ENCODE data around the gene ANKRD40. TPM values are rescaled to one million over a fixed set of nuclear protein-coding genes. Genes with fewer than 3 reads are reported as not detected.
A peak's percentile ranks its signal among the peaks of the same experiment; 100 is the strongest.

The ANKRD40 gene
- total RNA-seq, 1 experiment from 2014 or later, result 45.3 TPM

GRCh38 chr17:50739098-50739497, 31.4 kb upstream of the ANKRD40 start:
- Mint-ChIP-seq H3K27ac (0 out of 2 replicates have a peak overlapping the region, but pooled peaks have one; percentile 15), H3K36me3 (peaks cover 69% of the 10 kb centered on the region), H3K9me3 (no peaks in the 10 kb centered on the region), H3K4me3 (no peak overlapping the region), H3K27me3 (ENCODE audit: low read depth) (no peaks in the 10 kb centered on the region), H3K4me1 (no peaks in the 10 kb centered on the region; the same call in 1 of the 2 replicates)
- ATAC-seq (no peak), DNase-seq (ENCODE audit: low spot score) (no peak)
- ChIA-PET CTCF (interaction anchor here (0.9 kb wide), 1 partner anchor 113 kb away, joined by 3 read pairs; no protein-coding TSS in a partner anchor), POLR2A (no interaction called here)
- TF ChIP-seq ZNF263 (CRISPR knock-in tag; IDR thresholded peaks at IDR 0.05; ENCODE audit: low read depth) (no peak), SMAD3 (CRISPR knock-in tag; IDR thresholded peaks at IDR 0.05; ENCODE audit: borderline replicate concordance) (no peak), E2F5 (CRISPR knock-in tag; IDR thresholded peaks at IDR 0.05) (no peak), GTF2I (CRISPR knock-in tag; conservative IDR thresholded peaks at IDR 0.05) (no peak), JAZF1 (CRISPR knock-in tag; IDR thresholded peaks at IDR 0.05) (no peak), MYBL2 (CRISPR knock-in tag; IDR thresholded peaks at IDR 0.05) (no peak), IRF2 (CRISPR knock-in tag; IDR thresholded peaks at IDR 0.05; ENCODE audit: borderline replicate concordance, low read depth) (no peak), TEAD4 (CRISPR knock-in tag; IDR thresholded peaks at IDR 0.05) (no peak), NFE2L1 (CRISPR knock-in tag; IDR thresholded peaks at IDR 0.05) (no peak), RORB (CRISPR knock-in tag; IDR thresholded peaks at IDR 0.05) (no peak), ZBTB21 (CRISPR knock-in tag; IDR thresholded peaks at IDR 0.05; ENCODE audit: borderline replicate concordance) (no peak), ZNF138 (CRISPR knock-in tag; conservative IDR thresholded peaks at IDR 0.05) (no peak), ZNF317 (CRISPR knock-in tag; IDR thresholded peaks at IDR 0.05; ENCODE audit: borderline replicate concordance, low read depth) (no peak)
- TF ChIP-seq, protein P1, sequence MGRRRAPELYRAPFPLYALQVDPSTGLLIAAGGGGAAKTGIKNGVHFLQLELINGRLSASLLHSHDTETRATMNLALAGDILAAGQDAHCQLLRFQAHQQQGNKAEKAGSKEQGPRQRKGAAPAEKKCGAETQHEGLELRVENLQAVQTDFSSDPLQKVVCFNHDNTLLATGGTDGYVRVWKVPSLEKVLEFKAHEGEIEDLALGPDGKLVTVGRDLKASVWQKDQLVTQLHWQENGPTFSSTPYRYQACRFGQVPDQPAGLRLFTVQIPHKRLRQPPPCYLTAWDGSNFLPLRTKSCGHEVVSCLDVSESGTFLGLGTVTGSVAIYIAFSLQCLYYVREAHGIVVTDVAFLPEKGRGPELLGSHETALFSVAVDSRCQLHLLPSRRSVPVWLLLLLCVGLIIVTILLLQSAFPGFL (CRISPR knock-in tag; IDR thresholded peaks at IDR 0.05; ENCODE audit: borderline replicate concordance), result no peak
- TF ChIP-seq, protein P2, sequence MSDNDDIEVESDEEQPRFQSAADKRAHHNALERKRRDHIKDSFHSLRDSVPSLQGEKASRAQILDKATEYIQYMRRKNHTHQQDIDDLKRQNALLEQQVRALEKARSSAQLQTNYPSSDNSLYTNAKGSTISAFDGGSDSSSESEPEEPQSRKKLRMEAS (CRISPR knock-in tag; IDR thresholded peaks at IDR 0.05), result no peak

DNA sequence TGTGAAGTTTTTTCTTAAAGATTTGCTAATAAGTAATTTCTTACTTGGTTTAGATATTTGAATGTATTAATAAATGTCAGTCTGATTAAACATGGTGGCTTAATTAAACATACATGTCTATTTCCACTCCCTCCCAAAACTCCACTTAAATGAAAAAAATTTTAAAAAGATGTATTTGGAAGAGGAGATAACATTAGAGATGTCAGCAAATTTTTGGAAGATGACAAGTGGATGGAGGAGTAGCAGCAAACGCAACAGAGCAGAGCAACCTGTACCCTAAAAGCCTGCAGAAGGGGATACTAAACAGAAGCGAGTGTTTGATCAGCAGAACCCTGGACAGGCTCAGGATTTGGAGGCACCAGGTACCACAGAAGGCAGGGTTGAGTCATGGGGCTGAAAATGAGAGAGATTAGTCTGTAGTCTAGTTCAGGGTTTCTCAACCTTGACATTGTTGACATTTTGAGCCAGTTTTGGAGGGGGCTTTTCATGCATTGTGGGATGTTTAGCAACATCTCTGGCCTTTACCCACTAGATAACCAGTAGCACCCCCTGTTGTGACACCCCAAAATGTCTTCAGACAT, 29.5 kb upstream of the ANKRD40 start:
- ATAC-seq, result no peak
- Mint-ChIP-seq H3K27me3 (ENCODE audit: low read depth) (no peaks in the 10 kb centered on the region), H3K27ac (no peak overlapping the region; the same call in 1 of the 2 replicates), H3K4me3 (no peak overlapping the region), H3K36me3 (peaks cover 52% of the 10 kb centered on the region), H3K9me3 (no peaks in the 10 kb centered on the region), H3K4me1 (peaks cover 3% of the 10 kb centered on the region; the same call in 1 of the 2 replicates)
- ChIA-PET CTCF (no interaction called here), POLR2A (no interaction called here)
- no peak for DNase-seq (ENCODE audit: low spot score)
- TF ChIP-seq OVOL2 (CRISPR knock-in tag; IDR thresholded peaks at IDR 0.05; ENCODE audit: borderline replicate concordance) (no peak), NR1H2 (CRISPR knock-in tag; IDR thresholded peaks at IDR 0.05) (no peak), SOX15 (CRISPR knock-in tag; IDR thresholded peaks at IDR 0.05) (no peak), ZNF232 (CRISPR knock-in tag; IDR thresholded peaks at IDR 0.05) (no peak), NFE2L1 (CRISPR knock-in tag; IDR thresholded peaks at IDR 0.05) (no peak), EMX1 (CRISPR knock-in tag; IDR thresholded peaks at IDR 0.05) (no peak), ZNF219 (CRISPR knock-in tag; IDR thresholded peaks at IDR 0.05; ENCODE audit: borderline replicate concordance) (no peak), JUN (CRISPR knock-in tag; IDR thresholded peaks at IDR 0.05) (no peak)
- TF ChIP-seq, protein P3, sequence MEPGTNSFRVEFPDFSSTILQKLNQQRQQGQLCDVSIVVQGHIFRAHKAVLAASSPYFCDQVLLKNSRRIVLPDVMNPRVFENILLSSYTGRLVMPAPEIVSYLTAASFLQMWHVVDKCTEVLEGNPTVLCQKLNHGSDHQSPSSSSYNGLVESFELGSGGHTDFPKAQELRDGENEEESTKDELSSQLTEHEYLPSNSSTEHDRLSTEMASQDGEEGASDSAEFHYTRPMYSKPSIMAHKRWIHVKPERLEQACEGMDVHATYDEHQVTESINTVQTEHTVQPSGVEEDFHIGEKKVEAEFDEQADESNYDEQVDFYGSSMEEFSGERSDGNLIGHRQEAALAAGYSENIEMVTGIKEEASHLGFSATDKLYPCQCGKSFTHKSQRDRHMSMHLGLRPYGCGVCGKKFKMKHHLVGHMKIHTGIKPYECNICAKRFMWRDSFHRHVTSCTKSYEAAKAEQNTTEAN (CRISPR knock-in tag; IDR thresholded peaks at IDR 0.05), result no peak
- TF ChIP-seq, protein P4, sequence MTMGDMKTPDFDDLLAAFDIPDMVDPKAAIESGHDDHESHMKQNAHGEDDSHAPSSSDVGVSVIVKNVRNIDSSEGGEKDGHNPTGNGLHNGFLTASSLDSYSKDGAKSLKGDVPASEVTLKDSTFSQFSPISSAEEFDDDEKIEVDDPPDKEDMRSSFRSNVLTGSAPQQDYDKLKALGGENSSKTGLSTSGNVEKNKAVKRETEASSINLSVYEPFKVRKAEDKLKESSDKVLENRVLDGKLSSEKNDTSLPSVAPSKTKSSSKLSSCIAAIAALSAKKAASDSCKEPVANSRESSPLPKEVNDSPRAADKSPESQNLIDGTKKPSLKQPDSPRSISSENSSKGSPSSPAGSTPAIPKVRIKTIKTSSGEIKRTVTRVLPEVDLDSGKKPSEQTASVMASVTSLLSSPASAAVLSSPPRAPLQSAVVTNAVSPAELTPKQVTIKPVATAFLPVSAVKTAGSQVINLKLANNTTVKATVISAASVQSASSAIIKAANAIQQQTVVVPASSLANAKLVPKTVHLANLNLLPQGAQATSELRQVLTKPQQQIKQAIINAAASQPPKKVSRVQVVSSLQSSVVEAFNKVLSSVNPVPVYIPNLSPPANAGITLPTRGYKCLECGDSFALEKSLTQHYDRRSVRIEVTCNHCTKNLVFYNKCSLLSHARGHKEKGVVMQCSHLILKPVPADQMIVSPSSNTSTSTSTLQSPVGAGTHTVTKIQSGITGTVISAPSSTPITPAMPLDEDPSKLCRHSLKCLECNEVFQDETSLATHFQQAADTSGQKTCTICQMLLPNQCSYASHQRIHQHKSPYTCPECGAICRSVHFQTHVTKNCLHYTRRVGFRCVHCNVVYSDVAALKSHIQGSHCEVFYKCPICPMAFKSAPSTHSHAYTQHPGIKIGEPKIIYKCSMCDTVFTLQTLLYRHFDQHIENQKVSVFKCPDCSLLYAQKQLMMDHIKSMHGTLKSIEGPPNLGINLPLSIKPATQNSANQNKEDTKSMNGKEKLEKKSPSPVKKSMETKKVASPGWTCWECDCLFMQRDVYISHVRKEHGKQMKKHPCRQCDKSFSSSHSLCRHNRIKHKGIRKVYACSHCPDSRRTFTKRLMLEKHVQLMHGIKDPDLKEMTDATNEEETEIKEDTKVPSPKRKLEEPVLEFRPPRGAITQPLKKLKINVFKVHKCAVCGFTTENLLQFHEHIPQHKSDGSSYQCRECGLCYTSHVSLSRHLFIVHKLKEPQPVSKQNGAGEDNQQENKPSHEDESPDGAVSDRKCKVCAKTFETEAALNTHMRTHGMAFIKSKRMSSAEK (CRISPR knock-in tag; IDR thresholded peaks at IDR 0.05; ENCODE audit: borderline replicate concordance), result no peak
